ENCODE data around the gene EPS15. TPM values are rescaled to one million over a fixed set of nuclear protein-coding genes. Genes with fewer than 3 reads are reported as not detected.

Gene EPS15
- total and polyA plus RNA-seq, 2 donors from 2014 or later = 17.5 to 91.3 TPM

- DNase-seq = no peak
- no peak for TF ChIP-seq CTCF (IDR thresholded peaks at IDR 0.05; ENCODE audit: borderline replicate concordance, extremely low read depth, insufficient read depth)
- no peaks in the 10 kb centered on the region for H3K9me3 ChIP-seq (ENCODE audit: control insufficient read depth in 2 of 3, insufficient read depth in 1 of 3, low read length in 3 of 3)
- H3K27ac ChIP-seq (ENCODE audit: low read depth in 2 of 2, low read length in 2 of 2) = no peak overlapping the region
- H3K27me3 ChIP-seq (ENCODE audit: control insufficient read depth, insufficient read depth, low read length) = peaks cover 6% of the 10 kb centered on the region
- intact Hi-C loops (cut with DNase I) = no loop called here
- H3K36me3 ChIP-seq (ENCODE audit: control insufficient read depth in 2 of 3, insufficient read depth in 3 of 3, low read length in 3 of 3) = no peaks in the 10 kb centered on the region
- no peak overlapping the region for H3K9ac ChIP-seq (ENCODE audit: low read length in 3 of 3)
- H3K4me1 ChIP-seq (ENCODE audit: control insufficient read depth in 2 of 3, insufficient read depth in 2 of 3, low read depth in 1 of 3, low read length in 3 of 3) = peaks cover 0 to 2% (median 0%) of the 10 kb centered on the region in 3 donors
- no peak for FAIRE-seq
- H3K4me3 ChIP-seq (ENCODE audit: low read length in 3 of 3) = no peak overlapping the region
Observed at GRCh38 chr1:51341876-51342496, 177.1 kb downstream of the EPS15 start.

- no peak for TF ChIP-seq CTCF (IDR thresholded peaks at IDR 0.05; ENCODE audit: borderline replicate concordance, extremely low read depth, insufficient read depth)
- Histone ChIP-seq H3K27ac (ENCODE audit: low read depth in 2 of 2, low read length in 2 of 2) (no peak overlapping the region), H3K4me3 (ENCODE audit: low read length in 3 of 3) (no peak overlapping the region), H3K27me3 (ENCODE audit: control insufficient read depth, insufficient read depth, low read length) (peaks cover 6% of the 10 kb centered on the region), H3K36me3 (ENCODE audit: control insufficient read depth in 2 of 3, insufficient read depth in 3 of 3, low read length in 3 of 3) (no peaks in the 10 kb centered on the region), H3K9me3 (ENCODE audit: control insufficient read depth in 2 of 3, insufficient read depth in 1 of 3, low read length in 3 of 3) (no peaks in the 10 kb centered on the region), H3K4me1 (ENCODE audit: control insufficient read depth in 2 of 3, insufficient read depth in 2 of 3, low read depth in 1 of 3, low read length in 3 of 3) (peaks cover 0 to 2% (median 0%) of the 10 kb centered on the region in 3 donors), H3K9ac (ENCODE audit: low read length in 3 of 3) (no peak overlapping the region)
- DNase-seq (no peak), FAIRE-seq (no peak)
- intact Hi-C loops (cut with DNase I) = no loop called here
Observed at GRCh38 chr1:51340380-51340779, 178.7 kb downstream of the EPS15 start.

GRCh38 chr1:51336711-51337110 is 182.4 kb downstream of the EPS15 start:
- intact Hi-C loops (cut with DNase I) = no loop called here
- no peaks in the 10 kb centered on the region for H3K36me3 ChIP-seq (ENCODE audit: control insufficient read depth in 2 of 3, insufficient read depth in 3 of 3, low read length in 3 of 3)
- H3K27ac ChIP-seq (ENCODE audit: low read depth in 2 of 2, low read length in 2 of 2) = no peak overlapping the region
- TF ChIP-seq CTCF (IDR thresholded peaks at IDR 0.05; ENCODE audit: borderline replicate concordance, extremely low read depth, insufficient read depth) = no peak
- H3K4me3 ChIP-seq (ENCODE audit: low read length in 3 of 3) = no peak overlapping the region
- FAIRE-seq (no peak), DNase-seq (no peak)
- no peaks in the 10 kb centered on the region for H3K27me3 ChIP-seq (ENCODE audit: control insufficient read depth, insufficient read depth, low read length)
- no peak overlapping the region for H3K9ac ChIP-seq (ENCODE audit: low read length in 3 of 3)
- H3K4me1 ChIP-seq (ENCODE audit: control insufficient read depth in 2 of 3, insufficient read depth in 2 of 3, low read depth in 1 of 3, low read length in 3 of 3) = no peaks in the 10 kb centered on the region
- H3K9me3 ChIP-seq (ENCODE audit: control insufficient read depth in 2 of 3, insufficient read depth in 1 of 3, low read length in 3 of 3) = no peaks in the 10 kb centered on the region

- intact Hi-C loops (cut with DNase I) = no loop called here
- H3K27ac ChIP-seq (ENCODE audit: low read depth in 2 of 2, low read length in 2 of 2) = no peak overlapping the region
- H3K27me3 ChIP-seq (ENCODE audit: control insufficient read depth, insufficient read depth, low read length) = no peaks in the 10 kb centered on the region
- H3K9me3 ChIP-seq (ENCODE audit: control insufficient read depth in 2 of 3, insufficient read depth in 1 of 3, low read length in 3 of 3) = no peaks in the 10 kb centered on the region
- no peak overlapping the region for H3K9ac ChIP-seq (ENCODE audit: low read length in 3 of 3)
- no peak for TF ChIP-seq CTCF (IDR thresholded peaks at IDR 0.05; ENCODE audit: borderline replicate concordance, extremely low read depth, insufficient read depth)
- DNase-seq = peak in 1 of 5 donors; percentile 27
- no peak overlapping the region for H3K4me3 ChIP-seq (ENCODE audit: low read length in 3 of 3)
- no peak for FAIRE-seq
- H3K4me1 ChIP-seq (ENCODE audit: control insufficient read depth in 2 of 3, insufficient read depth in 2 of 3, low read depth in 1 of 3, low read length in 3 of 3) = peaks cover 0 to 4% (median 2%) of the 10 kb centered on the region in 3 donors
- H3K36me3 ChIP-seq (ENCODE audit: control insufficient read depth in 2 of 3, insufficient read depth in 3 of 3, low read length in 3 of 3) = no peaks in the 10 kb centered on the region
Observed at GRCh38 chr1:51336004-51336403, 183.1 kb downstream of the EPS15 start.
